Activated CD4-positive, alpha-beta T cell treated with anti-CD3 and anti-CD28 coated beads, Interleukin-2, amount 50 U/mL, for 16 hours (primary cell): ENCODE measurements around the gene USP24.

Experiments
- DNase-seq: peaks from one replicate; pipeline ENCODE4 v3.0.0-alpha.2; 2020

Gene USP24

GRCh38 chr1:55065648-55066047 lies 149.5 kb downstream of the USP24 start:
- DNase-seq, result no peak

GRCh38 chr1:55064861-55065263 lies 150.3 kb downstream of the USP24 start:
- DNase-seq, result no peak

- peak; percentile 16 for DNase-seq
Observed at GRCh38 chr1:55064071-55064581, 151.0 kb downstream of the USP24 start.

- no peak for DNase-seq
Observed at GRCh38 chr1:55063577-55063942, 151.6 kb downstream of the USP24 start.

- DNase-seq, result no peak
Observed at GRCh38 chr1:55062801-55063576, 152.2 kb downstream of the USP24 start.

GRCh38 chr1:55061706-55062321 lies 153.3 kb downstream of the USP24 start:
- no peak for DNase-seq

- DNase-seq, result no peak
Observed at GRCh38 chr1:55061000-55061705, 154.0 kb downstream of the USP24 start.

GRCh38 chr1:55060133-55060999 lies 154.8 kb downstream of the USP24 start:
- DNase-seq, result peak; percentile 33

- DNase-seq, result no peak
Observed at GRCh38 chr1:55059302-55060132, 155.6 kb downstream of the USP24 start.

- no peak for DNase-seq
Observed at GRCh38 chr1:55057956-55058298, 157.2 kb downstream of the USP24 start.

- DNase-seq, result no peak
Observed at GRCh38 chr1:55057270-55057955, 157.8 kb downstream of the USP24 start.

GRCh38 chr1:55056632-55056992 lies 158.6 kb downstream of the USP24 start:
- no peak for DNase-seq

GRCh38 chr1:55055951-55056631 lies 159.1 kb downstream of the USP24 start:
- no peak for DNase-seq

GRCh38 chr1:55055084-55055882 lies 159.9 kb downstream of the USP24 start:
- DNase-seq, result no peak

GRCh38 chr1:55054396-55054795 lies 160.8 kb downstream of the USP24 start:
- DNase-seq, result no peak

- no peak for DNase-seq
Observed at GRCh38 chr1:55053265-55053954, 161.8 kb downstream of the USP24 start.

- no peak for DNase-seq
Observed at GRCh38 chr1:55052221-55053142, 162.7 kb downstream of the USP24 start.

GRCh38 chr1:55051621-55052020 lies 163.5 kb downstream of the USP24 start:
- DNase-seq, result no peak
